ENCODE data around the gene ZBTB8A. TPM values are rescaled to one million over a fixed set of nuclear protein-coding genes. Genes with fewer than 3 reads are reported as not detected.
A peak's percentile ranks its signal among the peaks of the same experiment; 100 is the strongest.
"Not testable (repeated sequence)": the region's sequence is repeated elsewhere in the genome, so short reads cannot be mapped to it uniquely, and the experiment has no call there.

ZBTB8A gene
- polyA plus RNA-seq, 6 donors from 2014 or later: not detected

DNA sequence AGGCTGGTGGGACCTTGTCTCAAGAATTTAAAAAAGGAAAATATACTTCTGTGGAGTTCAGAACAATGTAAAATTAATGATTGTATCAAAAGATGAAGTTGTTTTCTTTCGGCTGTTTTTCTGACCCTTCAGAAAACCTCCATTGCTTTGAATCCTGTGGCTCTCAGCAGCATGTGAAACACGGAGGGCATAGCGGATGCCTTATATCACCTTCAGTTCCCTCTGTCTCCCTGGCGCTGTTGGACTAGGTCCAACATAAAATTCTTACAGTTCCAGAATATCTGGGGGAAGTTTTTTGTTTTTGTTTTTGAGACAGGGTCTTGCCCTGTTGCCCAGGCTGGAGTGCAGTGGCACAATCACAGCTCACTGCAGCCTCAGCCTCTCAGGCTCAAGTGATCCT is 7.4 kb downstream of the ZBTB8A start:
- DNase-seq (no peak), ATAC-seq (ENCODE audit: low read depth in 2 of 2) (no peak)
- H3K9me3 Mint-ChIP-seq: no peaks in the 10 kb centered on the region
- H3K4me1 Mint-ChIP-seq: no peaks in the 10 kb centered on the region
- H3K27me3 Mint-ChIP-seq: peaks cover 3 to 23% (median 9%) of the 10 kb centered on the region in 3 donors
- H3K36me3 Mint-ChIP-seq: peaks cover 0 to 3% of the 10 kb centered on the region in 2 donors
- H3K27ac Mint-ChIP-seq: no peak overlapping the region
- H3K4me3 Mint-ChIP-seq: peak overlapping the region in 1 of 8 donors; percentile 25

- no peak for ATAC-seq (ENCODE audit: low read depth in 2 of 2)
- Mint-ChIP-seq H3K4me3 (no peak overlapping the region), H3K36me3 (peaks cover 0 to 3% of the 10 kb centered on the region in 2 donors), H3K27me3 (peaks cover 0 to 9% (median 0%) of the 10 kb centered on the region in 3 donors), H3K27ac (peak overlapping the region in 1 of 6 donors; percentile 27), H3K9me3 (no peaks in the 10 kb centered on the region), H3K4me1 (no peaks in the 10 kb centered on the region)
- no peak for DNase-seq
Measured at GRCh38 chr1:32549616-32550015, 10.4 kb downstream of the ZBTB8A start.

GRCh38 chr1:32554288-32554687 is 15.1 kb downstream of the ZBTB8A start:
- ATAC-seq (ENCODE audit: low read depth in 2 of 2): no peak
- no peaks in the 10 kb centered on the region for H3K9me3 Mint-ChIP-seq
- H3K27ac Mint-ChIP-seq: no peak overlapping the region
- no peak overlapping the region for H3K4me3 Mint-ChIP-seq
- H3K4me1 Mint-ChIP-seq: no peaks in the 10 kb centered on the region
- H3K36me3 Mint-ChIP-seq: no peaks in the 10 kb centered on the region
- DNase-seq: no peak
- H3K27me3 Mint-ChIP-seq: no peaks in the 10 kb centered on the region

GRCh38 chr1:32557035-32557434 is 17.8 kb downstream of the ZBTB8A start:
- not testable (repeated sequence) for H3K4me1 Mint-ChIP-seq; DNase-seq; ATAC-seq (ENCODE audit: low read depth in 2 of 2); H3K27ac Mint-ChIP-seq; H3K36me3 Mint-ChIP-seq; H3K4me3 Mint-ChIP-seq; H3K27me3 Mint-ChIP-seq; H3K9me3 Mint-ChIP-seq

GRCh38 chr1:32557812-32558211 is 18.6 kb downstream of the ZBTB8A start:
- ATAC-seq (ENCODE audit: low read depth in 2 of 2): no peak
- Mint-ChIP-seq H3K27ac (no peak overlapping the region), H3K4me1 (no peaks in the 10 kb centered on the region), H3K36me3 (no peaks in the 10 kb centered on the region), H3K4me3 (no peak overlapping the region), H3K27me3 (peaks cover 0 to 4% (median 0%) of the 10 kb centered on the region in 3 donors), H3K9me3 (no peaks in the 10 kb centered on the region)
- no peak for DNase-seq

GRCh38 chr1:32568929-32569328 is 29.7 kb downstream of the ZBTB8A start:
- ATAC-seq (ENCODE audit: low read depth in 2 of 2) (no peak), DNase-seq (no peak)
- no peak overlapping the region for H3K27ac Mint-ChIP-seq
- H3K9me3 Mint-ChIP-seq: no peaks in the 10 kb centered on the region
- no peaks in the 10 kb centered on the region for H3K27me3 Mint-ChIP-seq
- no peaks in the 10 kb centered on the region for H3K4me1 Mint-ChIP-seq
- H3K36me3 Mint-ChIP-seq: no peaks in the 10 kb centered on the region
- H3K4me3 Mint-ChIP-seq: no peak overlapping the region

DNA sequence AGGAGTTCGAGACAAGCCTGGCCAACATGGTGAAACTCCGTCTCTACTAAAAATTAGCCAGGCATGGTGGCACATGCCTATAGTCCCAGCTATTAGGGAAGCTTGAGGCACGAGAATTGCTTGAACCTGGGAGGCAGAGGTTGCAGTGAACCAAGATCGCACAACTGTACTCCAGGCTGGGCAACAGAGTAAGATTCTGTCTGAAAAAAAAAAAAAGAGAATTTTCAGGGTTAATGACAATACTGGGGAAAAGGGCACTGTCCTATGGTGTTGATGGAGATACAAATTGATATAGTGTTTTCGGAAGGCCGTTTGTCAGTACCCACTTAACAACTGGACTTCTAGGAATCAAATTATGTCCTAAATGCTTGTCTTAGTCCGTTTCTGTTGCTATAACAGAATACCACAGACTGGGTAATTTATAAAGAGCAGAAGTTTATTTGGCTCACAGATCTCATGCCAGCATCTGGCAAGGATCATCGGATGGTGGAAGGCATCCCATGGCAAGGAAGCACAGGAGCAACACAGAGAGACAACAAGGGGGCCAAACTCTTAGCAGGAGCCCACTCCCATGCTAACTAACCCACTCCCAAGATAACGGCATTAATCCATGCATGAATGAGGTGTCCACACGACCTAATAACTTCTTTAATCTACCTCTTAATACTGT is 41.3 kb downstream of the ZBTB8A start:
- no peaks in the 10 kb centered on the region for H3K4me1 Mint-ChIP-seq
- no peaks in the 10 kb centered on the region for H3K36me3 Mint-ChIP-seq
- peak overlapping the region in 1 of 6 donors; percentile 16 for H3K27ac Mint-ChIP-seq
- no peaks in the 10 kb centered on the region for H3K27me3 Mint-ChIP-seq
- no peaks in the 10 kb centered on the region for H3K9me3 Mint-ChIP-seq
- ATAC-seq (ENCODE audit: low read depth in 2 of 2) (no peak), DNase-seq (no peak)
- H3K4me3 Mint-ChIP-seq: no peak overlapping the region

- DNase-seq: no peak
- Mint-ChIP-seq H3K27me3 (no peaks in the 10 kb centered on the region), H3K4me3 (no peak overlapping the region), H3K9me3 (no peaks in the 10 kb centered on the region), H3K36me3 (no peaks in the 10 kb centered on the region), H3K27ac (peak overlapping the region in 1 of 6 donors; percentile 20), H3K4me1 (no peaks in the 10 kb centered on the region)
- no peak for ATAC-seq (ENCODE audit: low read depth in 2 of 2)
Measured at GRCh38 chr1:32592943-32593342, 53.7 kb downstream of the ZBTB8A start.

- no peak for ATAC-seq (ENCODE audit: low read depth in 2 of 2)
- no peaks in the 10 kb centered on the region for H3K9me3 Mint-ChIP-seq
Measured at GRCh38 chr1:32600034-32600433, 60.8 kb downstream of the ZBTB8A start.

DNA sequence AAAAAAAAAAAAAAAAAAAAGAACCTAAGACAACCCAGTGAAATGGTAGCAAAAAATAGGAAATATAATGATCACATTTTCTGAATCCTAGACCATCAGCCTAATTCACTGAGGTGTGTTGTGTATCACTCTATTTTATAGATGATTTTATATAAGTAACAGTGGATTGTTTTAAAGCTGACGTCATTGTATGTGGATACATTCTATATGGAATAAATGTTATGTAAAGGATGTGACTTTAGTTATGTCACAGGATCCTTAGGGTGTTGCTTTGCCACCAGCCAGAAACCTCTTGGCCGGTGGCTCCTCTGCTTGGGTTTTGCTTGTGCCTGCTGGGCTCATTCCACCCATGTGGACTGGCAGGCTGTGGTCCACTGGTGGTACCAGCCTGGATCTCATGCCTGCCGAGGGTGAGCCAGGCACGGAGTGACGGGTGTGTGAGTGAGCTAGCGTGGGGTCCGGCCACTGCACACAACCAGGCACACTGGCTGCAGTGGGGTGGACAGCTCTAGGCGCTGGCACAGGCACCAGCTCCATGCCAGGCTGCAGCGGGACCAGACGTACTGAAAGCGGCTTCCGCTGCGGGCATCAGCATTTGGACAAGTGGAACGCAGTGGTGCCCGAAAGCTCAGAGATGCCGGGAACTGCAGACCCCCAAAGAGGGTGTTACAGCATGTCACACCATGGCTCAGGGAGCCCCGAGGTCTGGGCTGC is 66.6 kb downstream of the ZBTB8A start:
- Mint-ChIP-seq H3K4me1 (no peaks in the 10 kb centered on the region), H3K36me3 (no peaks in the 10 kb centered on the region), H3K9me3 (no peaks in the 10 kb centered on the region), H3K27ac (no peak overlapping the region), H3K4me3 (no peak overlapping the region), H3K27me3 (no peaks in the 10 kb centered on the region)
- ATAC-seq (ENCODE audit: low read depth in 2 of 2): no peak
- no peak for DNase-seq

More at GRCh38 chr1:32600034-32600433, 60.8 kb downstream of the ZBTB8A start:
- H3K27ac Mint-ChIP-seq: no peak overlapping the region
- no peaks in the 10 kb centered on the region for H3K36me3 Mint-ChIP-seq
- no peak for DNase-seq
- no peaks in the 10 kb centered on the region for H3K27me3 Mint-ChIP-seq
- no peaks in the 10 kb centered on the region for H3K4me1 Mint-ChIP-seq
- H3K4me3 Mint-ChIP-seq: no peak overlapping the region

- H3K36me3 Mint-ChIP-seq: no peaks in the 10 kb centered on the region
- H3K27ac Mint-ChIP-seq: no peak overlapping the region
- no peaks in the 10 kb centered on the region for H3K9me3 Mint-ChIP-seq
- H3K27me3 Mint-ChIP-seq: no peaks in the 10 kb centered on the region
- no peaks in the 10 kb centered on the region for H3K4me1 Mint-ChIP-seq
- no peak overlapping the region for H3K4me3 Mint-ChIP-seq
- no peak for ATAC-seq (ENCODE audit: low read depth in 2 of 2)
- no peak for DNase-seq
Measured at GRCh38 chr1:32606565-32607371, 67.5 kb downstream of the ZBTB8A start.

DNA sequence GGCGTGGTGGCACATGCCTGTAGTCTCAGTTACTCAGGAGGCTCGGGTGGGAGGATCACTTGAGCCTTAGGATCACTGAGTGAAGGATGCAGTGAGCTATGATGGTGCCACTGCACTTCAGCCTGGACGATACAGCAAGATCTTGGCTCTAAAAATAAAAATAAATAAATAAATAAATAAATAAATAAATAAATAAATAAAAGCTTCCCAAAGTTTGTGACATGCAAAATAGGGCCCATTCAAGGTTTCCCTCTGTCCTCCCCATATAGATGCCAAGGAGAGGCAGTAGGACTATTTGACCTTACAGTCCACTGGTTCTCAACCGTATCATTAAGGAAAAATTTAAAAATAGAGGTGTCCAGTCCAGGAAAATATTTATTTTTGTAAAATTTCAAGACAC is 70.0 kb downstream of the ZBTB8A start:
- ATAC-seq (ENCODE audit: low read depth in 2 of 2): no peak
- Mint-ChIP-seq H3K27ac (no peak overlapping the region), H3K4me3 (no peak overlapping the region)

DNA sequence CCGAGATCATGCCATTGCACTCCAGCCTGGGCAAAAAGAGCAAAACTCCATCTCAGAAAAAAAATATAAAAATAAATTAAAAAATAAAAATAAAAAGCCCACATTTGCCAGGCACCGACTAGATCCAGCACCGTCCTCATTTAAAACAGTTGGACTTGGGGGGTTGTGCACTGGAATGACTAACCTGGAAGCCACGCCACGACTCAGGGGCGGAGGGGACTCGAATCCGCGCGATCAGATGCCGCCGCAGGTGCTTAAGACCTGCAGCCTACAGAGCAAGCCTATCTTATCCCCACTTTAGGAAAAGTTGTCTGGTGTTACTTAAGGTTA is 72.6 kb downstream of the ZBTB8A start:
- H3K4me3 Mint-ChIP-seq: peak overlapping the region; percentile 58 to 87 (median 74)
- H3K27ac Mint-ChIP-seq: no peak overlapping the region
- ATAC-seq (ENCODE audit: low read depth in 2 of 2) (no peak), DNase-seq (no peak)
- peaks cover 0 to 6% (median 0%) of the 10 kb centered on the region in 3 donors for H3K27me3 Mint-ChIP-seq
- H3K36me3 Mint-ChIP-seq: no peaks in the 10 kb centered on the region
- peaks cover 5 to 7% (median 6%) of the 10 kb centered on the region in 3 donors for H3K4me1 Mint-ChIP-seq
- H3K9me3 Mint-ChIP-seq: no peaks in the 10 kb centered on the region

More for the DNA sequence above, 70.0 kb downstream of the ZBTB8A start:
- no peaks in the 10 kb centered on the region for H3K9me3 Mint-ChIP-seq
- no peaks in the 10 kb centered on the region for H3K36me3 Mint-ChIP-seq
- H3K27me3 Mint-ChIP-seq: peaks cover 0 to 6% (median 0%) of the 10 kb centered on the region in 3 donors
- H3K4me1 Mint-ChIP-seq: peaks cover 5 to 7% (median 6%) of the 10 kb centered on the region in 3 donors
- DNase-seq: no peak

All from naive B cell (primary cell).